Fibroblast of gingiva (primary cell): Measurements from ENCODE around the gene KRT13.

Source experiments
- DNase-seq: peaks from one replicate; pipeline ENCODE4 v3.0.0-alpha.2; 2011; ENCODE audit warnings: low read depth

KRT13 gene

GRCh38 chr17:41537614-41537954 lies 32.2 kb upstream of the KRT13 start:
- DNase-seq = no peak

GRCh38 chr17:41536741-41537613 lies 31.6 kb upstream of the KRT13 start:
- no peak for DNase-seq

- DNase-seq = no peak
Observed at GRCh38 chr17:41535764-41536481, 30.5 kb upstream of the KRT13 start.

- no peak for DNase-seq
Observed at GRCh38 chr17:41534899-41535546, 29.6 kb upstream of the KRT13 start.

GRCh38 chr17:41533613-41534012 lies 28.2 kb upstream of the KRT13 start:
- no peak for DNase-seq

- DNase-seq = no peak
Observed at GRCh38 chr17:41532947-41533570, 27.6 kb upstream of the KRT13 start.

GRCh38 chr17:41531993-41532392 lies 26.6 kb upstream of the KRT13 start:
- no peak for DNase-seq

GRCh38 chr17:41530062-41531048 lies 24.9 kb upstream of the KRT13 start:
- no peak for DNase-seq

GRCh38 chr17:41529491-41529915 lies 24.1 kb upstream of the KRT13 start:
- DNase-seq = no peak

- no peak for DNase-seq
Observed at GRCh38 chr17:41528959-41529353, 23.5 kb upstream of the KRT13 start.

- no peak for DNase-seq
Observed at GRCh38 chr17:41527063-41528023, 21.9 kb upstream of the KRT13 start.

GRCh38 chr17:41524261-41524660 lies 18.8 kb upstream of the KRT13 start:
- no peak for DNase-seq

GRCh38 chr17:41523787-41524186 lies 18.4 kb upstream of the KRT13 start:
- DNase-seq = no peak

GRCh38 chr17:41523225-41523593 lies 17.8 kb upstream of the KRT13 start:
- DNase-seq = no peak

GRCh38 chr17:41522301-41523224 lies 17.2 kb upstream of the KRT13 start:
- DNase-seq = no peak

GRCh38 chr17:41521574-41522261 lies 16.3 kb upstream of the KRT13 start:
- no peak for DNase-seq

- DNase-seq = no peak
Observed at GRCh38 chr17:41520821-41521521, 15.6 kb upstream of the KRT13 start.
